Measurements from ENCODE around the gene CASQ2.

The CASQ2 gene

DNA sequence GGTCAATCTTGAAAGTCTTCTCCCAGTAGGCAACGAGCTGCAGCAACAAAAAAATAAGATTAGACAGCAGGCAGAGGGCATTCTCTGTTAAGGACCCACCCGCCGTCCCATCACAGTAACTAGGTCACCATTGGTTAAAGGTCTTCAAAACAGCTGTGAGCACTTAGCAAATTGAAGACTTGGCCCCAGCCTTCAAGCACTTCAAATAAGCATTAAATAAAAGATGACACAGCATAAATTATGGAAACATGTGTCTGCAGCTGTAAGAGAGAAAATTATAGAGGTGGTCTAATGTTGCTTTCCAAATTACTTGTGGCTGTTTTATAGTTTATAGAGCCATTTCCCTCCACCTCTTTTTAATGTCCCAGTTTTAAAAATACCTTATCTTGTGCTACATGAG lies 65.6 kb downstream of the CASQ2 start:
- DNase-seq (ENCODE audit: extremely low read depth in 1 of 2, low read depth in 1 of 2): no peak

GRCh38 chr1:115701090-115701489 lies 67.4 kb downstream of the CASQ2 start:
- no peak for DNase-seq (ENCODE audit: extremely low read depth in 1 of 2, low read depth in 1 of 2)

DNA sequence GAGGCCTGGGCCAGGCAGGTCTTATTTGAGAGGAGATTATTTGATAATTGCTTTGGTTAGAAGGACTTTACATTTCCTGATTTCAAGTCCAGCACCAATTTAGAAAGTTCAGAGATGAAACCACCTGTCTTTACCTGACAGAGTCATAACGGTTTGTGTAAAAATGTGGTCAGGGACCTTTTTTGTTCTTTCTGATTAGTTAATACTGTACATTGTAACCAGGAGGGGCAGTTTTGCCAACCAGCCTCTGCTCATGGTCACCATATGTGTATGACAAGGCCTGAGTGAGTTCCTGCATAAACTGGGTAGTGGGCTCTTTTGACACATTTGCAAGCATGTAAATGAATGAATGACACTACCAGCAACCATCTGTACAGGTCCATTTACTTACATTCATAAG lies 70.9 kb downstream of the CASQ2 start:
- no peak for DNase-seq (ENCODE audit: extremely low read depth in 1 of 2, low read depth in 1 of 2)

GRCh38 chr1:115694805-115695204 lies 73.7 kb downstream of the CASQ2 start:
- DNase-seq (ENCODE audit: extremely low read depth in 1 of 2, low read depth in 1 of 2): no peak

GRCh38 chr1:115692224-115692623 lies 76.3 kb downstream of the CASQ2 start:
- DNase-seq (ENCODE audit: extremely low read depth in 1 of 2, low read depth in 1 of 2): no peak

- no peak for DNase-seq (ENCODE audit: extremely low read depth in 1 of 2, low read depth in 1 of 2)
Measured at GRCh38 chr1:115690972-115691371, 77.5 kb downstream of the CASQ2 start.

DNA sequence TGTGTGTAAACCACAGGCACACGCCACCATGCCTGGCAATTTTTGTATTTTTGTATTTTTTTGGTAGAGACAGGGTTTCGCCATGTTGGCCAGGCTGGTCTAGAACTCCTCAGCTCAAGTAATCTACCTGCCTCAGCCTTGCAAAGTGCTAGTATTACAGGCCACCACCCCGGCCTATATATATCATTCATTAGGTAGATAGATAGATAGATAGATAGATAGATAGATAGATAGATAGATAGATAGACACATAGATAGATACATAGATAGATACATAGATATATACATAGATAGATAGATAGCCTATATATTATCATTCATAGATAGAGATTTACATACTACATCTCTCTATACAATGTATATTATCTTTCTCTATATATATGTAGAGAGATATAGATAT lies 80.8 kb downstream of the CASQ2 start:
- no peak for DNase-seq (ENCODE audit: extremely low read depth in 1 of 2, low read depth in 1 of 2)

GRCh38 chr1:115685029-115685705 lies 83.3 kb downstream of the CASQ2 start:
- DNase-seq (ENCODE audit: extremely low read depth in 1 of 2, low read depth in 1 of 2): no peak

DNA sequence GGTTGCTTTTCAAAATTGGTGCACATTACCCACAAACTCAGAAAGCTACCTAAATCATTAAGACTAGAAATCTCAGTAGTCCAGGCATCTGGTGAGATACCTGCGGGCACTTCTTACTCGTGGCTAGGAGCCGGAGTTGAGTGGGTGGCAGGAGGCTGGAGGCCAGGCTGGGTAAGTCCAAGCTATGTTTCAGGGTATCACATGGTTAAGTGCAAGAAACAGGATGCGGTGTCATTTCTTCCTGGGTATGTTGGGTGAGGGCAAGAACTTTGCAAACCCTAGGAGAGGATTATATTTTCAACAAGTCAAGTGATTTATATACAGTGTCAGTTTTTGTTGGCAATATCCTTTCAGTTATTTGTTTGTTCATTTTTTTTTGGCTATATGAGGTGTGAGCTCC lies 85.7 kb downstream of the CASQ2 start:
- no peak for DNase-seq (ENCODE audit: extremely low read depth in 1 of 2, low read depth in 1 of 2)

DNA sequence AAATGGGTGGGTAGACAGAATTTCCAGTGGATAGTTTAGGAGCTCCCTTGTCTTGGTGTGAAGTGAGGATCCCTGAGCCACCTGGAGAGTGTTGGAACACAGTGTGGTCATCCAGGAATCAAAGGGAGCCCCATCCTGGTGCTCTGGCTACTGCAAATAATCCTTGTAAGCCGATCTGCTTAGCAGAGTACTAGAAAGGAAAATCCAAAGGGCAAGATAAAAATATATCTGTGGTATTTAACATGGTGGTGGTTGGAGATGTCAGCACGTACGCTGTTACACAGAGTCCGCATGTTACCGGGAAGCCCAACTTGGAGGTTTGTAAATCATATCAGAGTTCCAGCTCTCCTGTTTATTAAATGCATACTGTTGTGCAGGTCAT lies 87.8 kb downstream of the CASQ2 start:
- no peak for DNase-seq (ENCODE audit: extremely low read depth in 1 of 2, low read depth in 1 of 2)

DNA sequence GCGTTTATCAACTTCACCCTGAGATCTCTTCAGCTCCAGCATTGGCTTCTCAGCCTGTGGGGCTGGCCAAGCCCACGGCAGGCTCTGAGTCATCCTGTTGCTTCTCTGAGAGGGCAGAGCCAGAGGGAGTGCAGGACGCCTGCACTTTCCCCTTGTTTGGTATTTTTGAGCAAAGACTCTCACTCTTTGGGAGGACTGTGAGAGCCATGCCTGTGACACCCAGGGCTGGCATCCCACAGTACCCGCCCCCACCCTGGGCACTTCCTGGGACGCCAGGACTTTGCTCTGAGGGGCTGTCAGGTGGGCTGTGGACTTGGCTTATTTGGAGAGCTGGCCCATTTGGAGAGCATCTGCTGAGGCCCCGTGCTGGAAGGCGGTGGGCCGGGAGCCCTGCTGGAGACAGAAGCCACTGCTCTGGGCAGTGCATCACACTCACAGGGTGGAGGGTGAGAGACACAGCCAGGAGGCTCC lies 89.3 kb downstream of the CASQ2 start:
- DNase-seq (ENCODE audit: extremely low read depth in 1 of 2, low read depth in 1 of 2): no peak

DNA sequence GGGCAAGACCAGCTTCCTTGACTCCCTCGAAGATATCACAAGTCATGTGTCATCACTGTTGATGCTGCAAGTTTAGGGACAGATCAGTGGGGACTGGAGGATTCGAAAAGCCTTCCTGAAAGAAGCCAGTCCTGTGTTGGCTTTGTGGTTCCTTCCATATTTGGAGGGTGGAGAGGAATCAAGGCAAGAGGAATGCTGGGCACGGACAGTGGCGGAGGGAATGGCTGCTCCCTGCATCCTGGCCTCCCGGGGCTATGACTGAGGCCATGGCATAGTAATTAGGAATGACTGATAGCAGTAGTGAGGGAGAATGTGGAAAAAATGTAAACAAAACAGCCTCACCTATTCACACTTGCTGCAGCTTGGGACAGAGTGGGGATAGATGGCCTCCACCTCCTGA lies 90.4 kb downstream of the CASQ2 start:
- DNase-seq (ENCODE audit: extremely low read depth in 1 of 2, low read depth in 1 of 2): no peak

- no peak for DNase-seq (ENCODE audit: extremely low read depth in 1 of 2, low read depth in 1 of 2)
Measured at GRCh38 chr1:115677565-115677964, 90.9 kb downstream of the CASQ2 start.

DNA sequence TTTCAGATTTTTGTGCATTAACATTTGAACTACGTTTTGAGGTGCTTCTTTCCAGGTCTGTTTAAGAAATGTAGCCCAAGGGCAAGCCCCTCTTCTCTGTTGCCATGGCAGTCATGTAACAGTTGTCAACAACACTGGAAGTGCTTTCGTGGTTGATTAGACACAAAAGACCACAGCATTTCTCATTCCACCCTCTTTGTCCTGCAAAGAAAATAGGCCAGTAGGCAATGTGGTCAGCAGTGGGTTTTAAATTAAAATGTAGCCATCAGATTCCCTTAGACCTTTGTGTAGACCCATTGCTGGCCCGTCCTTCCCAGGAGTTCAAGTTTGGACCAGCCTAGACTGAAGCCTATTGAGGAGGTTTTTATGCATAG lies 91.3 kb downstream of the CASQ2 start:
- DNase-seq (ENCODE audit: extremely low read depth in 1 of 2, low read depth in 1 of 2): no peak

- DNase-seq (ENCODE audit: extremely low read depth in 1 of 2, low read depth in 1 of 2): no peak
Measured at GRCh38 chr1:115676498-115677181, 91.9 kb downstream of the CASQ2 start.

- no peak for DNase-seq (ENCODE audit: extremely low read depth in 1 of 2, low read depth in 1 of 2)
Measured at GRCh38 chr1:115672224-115673009, 96.1 kb downstream of the CASQ2 start.

DNA sequence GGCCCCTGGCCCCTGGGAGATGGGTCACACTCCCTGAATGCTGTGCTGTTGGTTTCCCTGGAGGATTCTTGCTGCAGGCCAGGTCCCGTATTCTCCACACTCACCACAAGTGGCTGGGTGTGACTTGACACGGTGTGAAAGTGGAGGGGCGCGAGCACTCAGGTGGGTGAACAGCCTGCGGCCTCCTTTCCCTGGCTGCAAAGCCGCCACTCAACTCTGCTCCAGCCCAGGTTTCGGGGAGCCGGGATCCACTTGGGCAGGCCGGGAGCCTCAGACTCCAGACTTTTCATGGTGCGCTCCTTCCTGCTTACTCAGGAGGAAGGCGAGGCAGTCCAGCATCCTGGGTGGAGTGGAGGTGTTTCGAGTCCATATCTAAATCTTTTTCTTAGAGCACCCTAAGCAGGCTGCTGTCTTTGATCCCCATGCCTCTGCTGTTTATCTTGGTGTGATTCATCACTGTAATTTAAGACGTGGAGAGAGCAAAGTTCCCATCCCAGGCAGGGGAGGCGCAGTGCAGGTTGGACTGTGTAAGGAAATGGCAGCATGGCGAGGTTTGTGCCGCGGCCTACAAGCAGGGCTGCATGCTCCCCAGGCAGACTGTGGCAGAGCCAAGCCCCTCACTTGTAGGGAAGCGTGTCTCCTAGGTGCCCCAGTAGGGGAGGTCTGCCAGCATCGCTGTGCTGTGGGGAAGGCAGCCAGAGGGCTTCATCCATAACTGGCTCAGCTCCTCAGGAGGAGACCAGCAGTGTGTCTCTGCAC lies 97.2 kb downstream of the CASQ2 start:
- DNase-seq (ENCODE audit: extremely low read depth in 1 of 2, low read depth in 1 of 2): no peak

DNA sequence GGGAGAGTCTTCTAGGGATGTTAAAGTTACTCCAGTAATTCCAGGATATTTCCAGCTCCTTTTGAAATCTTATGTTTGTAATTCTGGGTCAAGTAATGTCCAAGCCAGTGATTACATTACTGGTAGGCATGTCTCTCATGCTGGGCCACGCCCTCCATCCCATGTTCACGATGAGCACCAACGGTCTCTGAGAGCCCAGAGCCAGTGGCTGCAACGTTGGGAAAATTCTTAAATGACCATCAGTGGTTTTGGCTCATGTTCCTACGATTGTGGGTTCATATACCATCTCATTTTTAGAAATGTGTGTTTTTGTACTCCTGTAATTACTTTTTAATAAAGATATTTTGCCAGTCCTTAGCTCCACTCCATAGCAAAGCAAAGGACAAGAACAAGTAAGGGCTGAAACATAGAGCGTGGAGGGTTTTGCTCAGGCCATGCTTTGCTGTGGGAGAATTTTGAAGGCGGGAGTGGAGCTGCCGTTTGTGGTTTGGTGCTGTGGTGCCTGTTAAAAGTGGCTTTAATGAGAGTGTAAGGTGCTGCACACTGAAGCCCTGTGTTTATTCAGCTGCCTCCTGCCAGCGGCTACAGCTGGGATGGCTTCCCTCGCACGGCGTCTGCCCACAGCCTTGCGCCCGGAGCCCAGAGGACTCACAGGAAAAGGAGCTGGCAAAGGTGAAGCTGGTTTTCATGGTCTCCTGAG lies 97.9 kb downstream of the CASQ2 start:
- DNase-seq (ENCODE audit: extremely low read depth in 1 of 2, low read depth in 1 of 2): no peak

DNA sequence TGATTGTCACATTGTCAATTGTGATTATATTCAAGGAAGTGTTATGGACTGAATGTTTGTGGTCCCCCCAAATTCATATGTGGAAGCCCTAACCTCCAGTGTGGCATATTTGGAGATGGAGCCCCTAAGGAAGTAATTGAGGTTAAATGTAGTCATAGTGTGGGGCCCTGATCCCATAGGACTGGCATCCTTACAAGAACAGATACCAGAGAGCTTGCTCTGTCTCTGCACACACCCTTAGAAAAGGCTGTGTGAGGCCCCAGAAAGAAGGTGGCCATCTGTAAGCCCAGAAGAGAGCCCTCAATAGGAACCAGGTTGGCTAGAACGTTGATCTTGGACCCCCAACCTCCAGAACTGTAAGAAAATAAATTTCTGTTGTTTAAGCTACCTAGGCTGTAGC lies 98.6 kb downstream of the CASQ2 start:
- no peak for DNase-seq (ENCODE audit: extremely low read depth in 1 of 2, low read depth in 1 of 2)

DNA sequence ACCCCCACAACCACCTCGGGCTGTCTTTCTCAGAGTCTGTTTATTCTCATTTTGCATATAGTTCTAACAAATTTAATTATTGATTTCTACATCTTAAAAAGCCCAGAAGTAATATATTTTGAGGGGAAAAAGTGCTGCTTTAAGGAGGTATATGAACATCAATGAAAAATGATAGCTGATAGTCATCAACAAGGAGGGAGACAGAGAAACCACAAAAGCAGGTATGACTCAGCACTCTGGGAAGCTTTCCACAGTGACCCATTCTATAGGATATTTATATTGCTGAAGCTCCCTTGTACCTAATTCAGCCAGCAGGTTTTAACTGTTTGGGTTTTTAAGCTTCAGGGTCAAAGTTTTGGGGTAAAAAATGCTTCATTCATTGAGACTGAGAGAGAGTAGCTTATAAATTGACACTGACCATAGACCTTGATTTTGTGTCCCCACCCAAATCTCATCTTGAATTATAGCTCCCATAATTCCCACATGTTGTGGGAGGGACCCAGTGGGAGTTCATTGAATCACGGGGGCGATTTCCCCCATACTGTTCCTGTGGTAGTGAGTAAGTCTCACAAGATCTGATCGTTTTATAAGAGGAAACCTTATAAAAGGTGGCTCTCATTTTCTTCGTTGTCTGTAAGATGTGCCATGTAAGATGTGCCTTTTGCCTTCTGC lies 99.4 kb downstream of the CASQ2 start:
- DNase-seq (ENCODE audit: extremely low read depth in 1 of 2, low read depth in 1 of 2): no peak
